Activated CD4-positive, alpha-beta T cell treated with anti-CD3 and anti-CD28 coated beads for 4 hours (primary cell): Measurements from ENCODE around the gene HDLBP.

Source experiments
- DNase-seq, 2 donors: peaks; one replicate each; pipeline ENCODE4 v3.0.0-alpha.2; 2020

HDLBP gene

GRCh38 chr2:241249654-241250053 lies 65.8 kb downstream of the HDLBP start:
- DNase-seq = no peak

DNA sequence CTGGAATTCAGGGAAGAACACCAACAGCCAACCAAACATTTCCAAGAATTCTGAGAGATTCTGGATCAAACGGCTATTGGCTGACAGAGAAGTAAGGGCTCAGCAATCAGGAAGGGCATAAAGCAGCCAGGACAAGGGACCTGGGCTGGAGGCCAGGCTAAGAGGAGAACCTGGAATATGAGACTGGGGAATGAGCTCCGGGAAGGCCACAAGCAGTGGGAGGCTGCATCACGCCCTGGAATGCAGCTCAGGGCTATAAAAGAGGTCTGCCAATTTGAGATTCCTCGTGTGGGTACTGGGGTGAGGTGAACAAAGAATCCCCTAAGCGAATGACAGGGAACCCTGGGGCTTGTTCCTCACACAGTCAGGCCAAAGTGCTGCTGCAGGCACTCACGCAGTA lies 66.6 kb downstream of the HDLBP start:
- no peak for DNase-seq

DNA sequence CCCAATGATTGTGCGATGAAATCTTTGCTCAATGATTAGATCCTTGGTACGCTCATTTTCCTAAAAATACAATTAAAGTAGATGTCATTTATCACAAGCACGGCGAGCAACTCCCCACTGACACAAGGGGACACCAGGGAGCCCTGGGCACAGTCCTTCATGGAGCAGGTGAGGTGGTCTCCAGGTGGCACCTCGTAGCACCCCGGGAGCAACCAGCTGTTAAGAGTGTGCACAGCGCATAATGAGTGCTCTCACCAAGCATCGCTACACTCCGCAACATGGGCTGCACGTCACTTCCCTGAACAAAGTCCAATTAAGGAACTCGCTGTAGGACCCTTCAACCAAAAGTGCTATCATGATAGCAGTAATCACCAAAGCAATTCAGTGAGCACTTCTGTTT lies 67.2 kb downstream of the HDLBP start:
- DNase-seq = no peak

- no peak for DNase-seq
These were observed 71.1 kb downstream of the HDLBP start for GRCh38 chr2:241244368-241244767.

DNA sequence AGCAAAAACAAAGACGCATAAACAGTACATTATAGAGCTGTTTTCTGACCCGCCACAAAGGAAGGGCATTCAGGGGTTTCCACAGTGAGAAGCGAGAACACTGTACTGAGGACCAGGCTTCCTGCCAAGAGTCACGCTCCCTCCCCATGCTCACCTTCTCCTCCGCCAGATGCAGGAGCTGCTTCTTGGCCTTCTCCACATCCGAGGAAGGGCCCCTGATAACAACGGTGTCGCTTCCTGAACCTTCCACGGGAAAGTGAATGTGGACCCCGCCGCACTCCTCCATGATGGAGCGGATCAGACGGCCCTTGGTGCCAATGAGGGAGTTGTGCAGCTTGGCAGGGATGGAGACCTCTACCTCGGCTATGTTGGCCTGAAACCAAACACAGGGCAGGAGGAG lies 73.2 kb downstream of the HDLBP start:
- DNase-seq = no peak

- no peak for DNase-seq
These were observed 73.8 kb downstream of the HDLBP start for GRCh38 chr2:241241669-241242068.

- DNase-seq = no peak
These were observed 75.0 kb downstream of the HDLBP start for GRCh38 chr2:241240320-241241004.

- DNase-seq = no peak
These were observed 75.8 kb downstream of the HDLBP start for GRCh38 chr2:241239552-241240202.

DNA sequence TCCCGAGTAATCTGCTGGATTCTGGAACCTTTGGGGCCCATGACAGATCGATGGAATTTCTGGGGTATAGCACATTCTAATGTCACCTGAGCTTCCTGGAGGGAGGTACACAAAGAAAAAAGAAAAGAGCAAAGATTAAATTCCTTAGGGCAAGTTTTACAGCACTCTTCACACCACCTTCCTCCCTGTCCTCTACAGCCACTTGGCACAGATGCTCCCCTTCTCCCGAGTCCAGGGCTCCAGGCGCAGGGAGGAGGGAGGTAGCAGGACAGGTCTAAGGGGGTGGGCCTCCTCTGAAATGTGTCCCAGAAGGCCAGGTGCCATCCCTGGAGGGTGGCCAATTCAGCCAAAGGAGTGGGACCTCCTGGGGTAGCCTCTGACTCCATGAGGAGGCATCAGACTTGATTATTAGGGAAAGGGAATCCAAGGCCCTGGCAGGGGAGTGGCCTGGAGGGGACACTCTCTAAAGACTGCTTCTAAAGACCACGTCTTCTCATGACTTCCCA lies 76.7 kb downstream of the HDLBP start:
- no peak for DNase-seq

DNA sequence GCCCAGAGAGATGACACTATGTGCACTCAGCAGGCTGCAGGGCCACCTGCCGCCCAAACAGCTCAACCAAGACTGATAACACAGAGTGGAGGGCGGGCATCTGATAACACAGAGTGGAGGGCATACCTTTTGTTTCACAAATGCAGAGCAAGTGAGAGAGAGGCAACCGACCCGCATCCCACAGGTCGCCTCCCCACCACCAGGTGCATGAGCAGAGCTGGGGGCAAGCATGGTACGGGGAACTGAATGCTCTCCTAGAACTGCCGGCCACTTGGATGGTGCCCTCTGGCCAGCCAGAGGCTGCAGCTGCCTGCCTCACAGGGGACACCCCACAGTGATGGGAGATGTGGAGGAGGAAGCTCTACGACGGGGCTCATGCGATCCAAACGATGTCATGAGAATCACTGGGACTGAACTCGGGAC lies 77.5 kb downstream of the HDLBP start:
- DNase-seq = no peak

GRCh38 chr2:241237047-241237446 lies 78.4 kb downstream of the HDLBP start:
- no peak for DNase-seq

GRCh38 chr2:241235859-241236593 lies 79.4 kb downstream of the HDLBP start:
- DNase-seq = no peak

- DNase-seq = no peak
These were observed 80.3 kb downstream of the HDLBP start for GRCh38 chr2:241234962-241235740.

DNA sequence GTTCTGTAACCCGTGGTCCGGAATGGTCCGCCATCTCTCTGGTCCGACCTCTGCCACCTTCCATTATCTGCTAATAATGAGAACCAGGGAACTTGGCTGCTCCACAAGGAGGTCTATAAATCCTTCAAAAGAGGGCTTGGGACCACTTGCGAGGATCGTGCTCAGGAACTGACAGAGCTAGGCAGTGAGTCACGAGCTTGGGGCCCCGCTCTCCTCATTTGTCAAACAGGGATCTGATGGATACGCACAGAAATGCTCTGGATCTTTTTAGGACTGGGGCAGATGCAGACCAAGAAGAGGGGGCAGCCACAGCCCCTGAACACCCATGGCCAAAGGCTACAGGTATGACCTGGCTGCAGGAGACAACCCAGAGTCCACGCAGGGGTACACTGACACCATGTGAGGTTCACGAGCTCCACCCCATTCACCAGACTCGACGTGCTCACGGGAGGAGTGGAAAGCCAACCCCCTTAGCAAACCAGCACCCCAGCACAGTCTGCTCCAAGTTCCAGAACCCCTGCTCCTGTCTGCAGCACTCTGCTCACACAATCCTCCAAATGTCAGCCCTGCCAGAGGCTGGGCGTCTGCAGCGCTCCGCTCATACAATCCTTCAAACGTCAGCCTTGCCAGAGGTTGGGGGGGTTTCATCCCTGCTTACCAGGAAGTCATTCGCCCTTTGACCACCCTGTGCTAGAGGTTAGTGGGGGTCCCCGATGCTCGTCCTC lies 81.2 kb downstream of the HDLBP start:
- no peak for DNase-seq

- DNase-seq = no peak
These were observed 82.5 kb downstream of the HDLBP start for GRCh38 chr2:241232736-241233575.

- DNase-seq = no peak
These were observed 85.0 kb downstream of the HDLBP start for GRCh38 chr2:241230435-241230834.

GRCh38 chr2:241229563-241230401 lies 85.7 kb downstream of the HDLBP start:
- DNase-seq = no peak

DNA sequence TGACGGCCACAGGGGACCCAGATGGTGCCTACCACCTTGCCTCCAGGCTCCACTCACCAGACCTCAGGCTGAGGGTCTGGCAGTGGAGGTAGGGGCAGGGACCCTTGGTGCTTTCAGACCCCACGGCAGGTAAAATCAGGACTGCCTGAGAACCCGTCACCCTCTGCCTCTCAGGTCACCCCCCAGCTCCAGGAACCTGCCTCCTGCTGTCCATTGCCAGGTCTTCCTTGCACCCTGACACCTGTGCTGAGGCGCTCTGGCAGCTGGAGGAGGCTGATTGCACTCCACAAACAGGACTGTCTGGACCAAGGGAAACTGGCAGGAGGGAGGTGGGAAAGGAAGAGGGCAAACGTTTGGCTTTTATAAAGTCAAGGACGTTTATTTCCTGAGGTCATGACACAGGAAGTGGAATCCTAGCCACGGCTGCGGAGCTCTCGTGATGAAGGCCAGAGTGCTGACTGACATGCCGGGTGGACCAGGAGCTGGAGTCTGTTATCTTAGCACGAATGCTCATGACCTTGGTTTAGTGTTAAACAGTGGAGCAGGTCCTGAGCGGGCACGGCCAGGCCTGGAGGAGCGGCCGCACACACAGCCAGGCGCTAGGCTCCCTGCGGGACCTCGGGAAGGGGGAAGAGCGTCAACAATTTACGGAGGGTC lies 86.5 kb downstream of the HDLBP start:
- no peak for DNase-seq

DNA sequence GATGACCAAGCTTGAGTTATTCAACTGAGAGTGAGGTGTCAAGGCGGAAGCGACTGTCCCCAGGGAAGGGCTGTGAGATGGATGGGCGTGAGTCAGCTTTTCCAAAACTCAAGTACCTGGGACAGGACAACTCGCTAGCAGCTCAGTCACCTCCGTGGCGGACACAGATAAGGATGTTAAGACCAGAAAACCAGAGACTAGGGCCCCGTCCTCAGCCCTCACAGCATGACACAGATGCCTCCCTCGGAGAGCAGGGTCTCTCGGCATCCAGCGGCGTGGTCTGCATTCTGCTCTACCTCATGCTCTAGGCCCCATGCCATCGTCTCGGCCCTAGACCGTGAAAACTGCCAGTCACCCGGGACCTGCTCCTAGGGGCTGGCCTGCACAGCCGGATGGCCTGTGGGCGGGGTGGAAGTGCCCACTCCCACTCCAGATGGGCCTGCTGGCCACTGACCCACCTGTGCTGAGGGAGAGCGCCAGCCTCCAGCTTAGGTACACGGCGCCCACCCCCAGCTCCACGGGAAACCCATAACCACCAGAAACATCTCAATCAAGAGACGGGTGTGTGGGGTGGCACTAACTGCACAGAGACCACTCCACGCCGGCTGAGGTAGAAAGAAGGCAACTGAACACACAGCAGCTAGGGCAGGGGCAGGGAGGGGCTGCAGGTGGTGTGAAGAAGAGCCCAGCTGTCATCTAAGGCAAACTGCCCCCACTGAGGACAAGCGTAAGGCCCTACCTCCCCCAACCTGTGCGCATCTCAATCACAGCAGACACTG lies 87.2 kb downstream of the HDLBP start:
- DNase-seq = no peak
